Left hindlimb (tissue), 1 donor: ENCODE results near the gene CASP12.
"Not testable (repeated sequence)": the region's sequence is repeated elsewhere in the genome, so short reads cannot be mapped to it uniquely, and the experiment has no call there.

Source experiments
- DNase-seq: peaks from one replicate; pipeline ENCODE4 v3.0.0-alpha.2; 2018

Gene CASP12

DNA sequence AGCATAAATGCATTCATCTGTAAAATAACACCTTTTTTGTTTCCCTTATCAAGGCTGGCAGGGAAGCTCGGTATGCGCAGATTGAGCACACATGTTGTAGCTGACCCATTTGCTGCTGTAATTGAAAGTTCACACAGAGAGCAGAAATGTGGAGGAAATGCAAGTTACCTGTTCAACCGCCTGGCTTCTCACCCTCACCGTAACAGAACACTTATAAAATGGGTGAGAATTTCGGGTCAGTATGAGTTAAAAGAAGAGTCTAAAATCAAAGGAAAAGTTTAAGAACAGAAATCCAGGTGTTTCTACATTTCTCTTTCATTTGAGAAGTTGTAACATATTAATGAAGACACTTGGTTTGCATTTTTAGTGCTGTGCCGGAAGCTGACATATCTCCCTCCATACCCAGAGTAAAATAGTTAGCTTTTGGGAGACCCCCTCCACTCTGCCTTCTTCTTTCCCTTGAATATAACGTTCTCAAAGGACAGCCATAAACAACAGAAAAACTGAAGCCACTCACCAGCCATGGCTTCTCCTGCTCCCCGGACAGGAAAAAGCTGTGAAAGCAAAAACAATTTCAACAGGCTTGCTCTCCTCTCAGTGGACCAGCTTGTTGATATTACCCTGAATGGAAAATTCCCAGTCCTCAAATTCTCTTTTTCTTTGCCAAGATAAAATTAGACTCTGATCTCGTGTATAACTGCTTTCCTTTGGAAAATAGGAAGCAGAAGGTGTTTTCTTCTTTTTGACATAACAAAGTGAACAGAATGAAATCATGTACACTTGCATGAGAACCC lies at the start of gene CASP12:
CASP12 (minus strand) TSS at position 570 of the 794 bp plus-strand sequence.
- no peak for DNase-seq

DNA sequence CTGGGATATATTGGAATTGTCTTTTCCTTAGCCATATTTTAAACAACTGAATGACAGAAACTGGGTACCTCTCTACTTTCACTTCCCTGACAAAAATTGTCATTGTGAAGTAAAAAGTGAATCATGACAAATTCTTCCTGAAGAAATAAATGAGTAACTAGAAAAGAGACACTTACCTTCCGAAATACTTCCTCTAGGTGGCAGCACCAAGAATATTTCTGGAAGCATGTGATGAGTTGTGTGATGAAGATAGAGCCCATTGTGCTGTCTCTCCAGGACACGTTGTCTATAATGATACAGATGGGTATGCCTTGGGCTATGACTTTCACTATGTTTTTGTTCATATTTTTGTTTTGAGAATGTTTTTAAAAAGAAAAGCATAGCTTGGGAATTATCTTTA lies 48.6 kb upstream of the CASP12 start:
- DNase-seq, result no peak

DNA sequence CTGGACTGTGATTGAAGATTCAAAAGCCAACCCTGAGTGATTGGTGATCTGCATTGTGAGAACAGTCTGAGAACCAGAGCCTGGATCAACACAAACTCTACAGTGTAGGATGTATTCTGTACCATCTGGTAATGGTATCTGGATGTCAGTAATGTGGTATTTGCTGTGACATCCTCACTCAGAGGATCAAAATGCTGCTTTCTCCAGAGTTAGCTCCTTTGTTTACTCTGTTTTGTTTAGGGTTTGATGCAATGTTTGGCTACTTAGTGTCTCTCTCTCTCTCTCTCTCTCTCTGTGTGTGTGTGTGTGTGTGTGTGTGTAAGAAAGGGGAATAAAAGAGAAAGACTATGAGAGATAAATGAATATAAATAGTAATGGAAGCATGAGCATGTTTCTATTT lies 45.8 kb upstream of the CASP12 start:
- DNase-seq, result no peak

DNA sequence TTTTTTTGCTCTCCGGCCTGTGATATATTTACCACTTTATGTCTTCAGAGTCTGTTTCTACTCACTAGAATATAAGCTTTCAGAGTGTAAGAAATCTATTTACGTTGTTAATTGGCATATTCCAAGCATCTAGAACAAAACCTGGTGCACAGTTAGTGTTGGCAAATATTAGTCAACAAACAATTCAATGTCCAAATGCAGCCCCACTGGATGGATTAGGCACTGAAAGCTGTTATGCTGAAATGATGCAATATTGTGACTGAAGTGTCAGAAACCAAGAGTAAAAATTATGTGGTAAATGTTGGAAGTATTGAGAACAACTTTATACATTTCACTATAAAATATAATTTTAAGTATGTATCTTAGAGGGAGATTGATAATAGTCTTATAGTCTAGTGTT lies 45.3 kb upstream of the CASP12 start:
- DNase-seq, result no peak

DNA sequence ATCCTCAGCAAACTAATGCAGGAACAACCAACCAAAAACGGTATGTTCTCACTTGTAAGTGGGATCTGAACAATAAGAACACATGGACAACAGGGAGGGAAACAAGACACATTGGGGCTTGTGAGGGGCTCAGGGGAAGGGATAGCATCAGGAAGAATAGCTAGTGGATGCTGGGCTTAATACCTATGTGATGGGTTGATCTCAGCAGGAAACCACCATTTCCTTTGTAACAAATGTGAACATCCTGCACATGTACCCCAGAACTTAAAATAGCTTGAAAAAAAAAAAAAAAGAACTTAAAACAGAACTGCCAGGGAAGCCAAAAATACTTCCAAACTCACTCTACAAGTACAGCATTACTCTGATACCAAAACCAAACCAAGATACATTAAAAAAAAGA lies 36.3 kb upstream of the CASP12 start:
- no peak for DNase-seq

DNA sequence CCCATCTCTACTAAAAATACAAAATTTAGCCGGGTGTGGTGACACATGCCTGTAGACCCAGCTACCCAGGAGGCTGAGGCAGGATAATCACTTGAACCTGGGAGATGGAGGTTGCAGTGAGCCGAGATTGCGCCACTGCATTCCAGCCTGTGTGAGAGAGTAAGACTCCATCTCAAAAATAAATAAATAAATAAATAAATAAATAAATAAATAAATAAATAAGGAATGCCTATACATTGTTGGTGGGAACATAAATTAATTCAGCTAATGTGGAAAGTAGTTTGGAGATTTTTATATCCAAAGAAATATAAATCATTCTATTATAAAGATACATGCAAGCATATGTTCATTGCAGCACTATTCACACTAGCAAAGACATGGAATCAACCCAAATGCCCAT lies 35.8 kb upstream of the CASP12 start:
- not testable (repeated sequence) for DNase-seq

DNA sequence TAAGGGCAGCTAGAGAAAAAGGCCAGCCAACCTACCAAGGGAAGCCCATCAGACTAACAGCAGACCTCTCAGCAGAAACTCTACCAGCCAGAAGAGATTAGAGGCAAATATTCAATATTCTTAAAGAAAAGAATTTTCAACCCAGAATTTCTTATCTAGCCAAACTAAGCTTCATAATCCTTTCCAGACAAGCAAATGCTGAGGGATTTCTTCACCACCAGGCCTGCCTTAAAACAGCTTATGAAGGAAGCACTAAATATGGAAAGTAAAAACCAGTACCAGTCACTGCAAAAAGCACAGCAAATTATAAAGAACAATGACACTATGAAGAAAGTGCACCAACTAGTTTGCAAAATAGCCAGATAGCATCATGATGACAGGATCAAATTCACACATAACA lies 30.6 kb upstream of the CASP12 start:
- no peak for DNase-seq

DNA sequence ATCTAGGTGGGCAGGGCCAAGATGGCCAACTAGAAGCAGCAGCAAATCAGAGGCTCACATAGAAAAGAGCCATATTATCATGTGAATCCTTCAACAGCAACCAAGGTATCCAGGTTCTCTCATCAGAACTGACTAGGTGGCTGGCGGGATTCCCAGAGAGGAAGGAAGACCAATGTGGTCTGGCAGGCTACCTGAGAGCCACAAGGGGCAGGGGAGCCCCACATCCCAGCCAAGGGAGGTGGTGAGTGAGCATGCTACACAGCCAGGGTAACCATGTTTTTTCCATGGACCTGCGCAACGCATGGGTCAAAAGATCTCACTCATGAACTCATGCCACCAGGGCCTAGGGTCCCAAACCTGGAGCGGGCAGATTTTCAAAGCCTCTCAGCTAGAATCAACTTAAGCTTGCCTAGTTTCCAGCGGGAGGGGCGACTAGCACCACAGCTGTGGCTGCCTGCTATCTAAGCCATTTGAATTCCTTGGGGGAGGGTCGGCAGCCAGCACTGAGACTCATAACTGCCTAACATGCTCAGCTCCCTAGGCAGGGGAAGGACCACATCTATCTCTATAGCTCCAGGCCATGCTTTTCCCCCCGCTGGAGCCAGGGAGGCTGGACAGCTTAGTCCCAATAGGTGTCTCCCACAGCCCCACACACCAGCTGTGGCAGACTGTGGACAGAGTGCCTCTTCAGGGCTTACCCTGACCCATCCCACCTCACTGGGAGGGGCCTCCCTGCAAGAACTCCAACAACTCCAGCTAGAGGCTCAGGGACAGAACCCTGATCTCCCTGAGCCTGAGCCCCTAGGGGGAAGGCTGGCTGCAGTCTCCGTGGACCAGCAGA lies 28.7 kb upstream of the CASP12 start:
- no peak for DNase-seq

DNA sequence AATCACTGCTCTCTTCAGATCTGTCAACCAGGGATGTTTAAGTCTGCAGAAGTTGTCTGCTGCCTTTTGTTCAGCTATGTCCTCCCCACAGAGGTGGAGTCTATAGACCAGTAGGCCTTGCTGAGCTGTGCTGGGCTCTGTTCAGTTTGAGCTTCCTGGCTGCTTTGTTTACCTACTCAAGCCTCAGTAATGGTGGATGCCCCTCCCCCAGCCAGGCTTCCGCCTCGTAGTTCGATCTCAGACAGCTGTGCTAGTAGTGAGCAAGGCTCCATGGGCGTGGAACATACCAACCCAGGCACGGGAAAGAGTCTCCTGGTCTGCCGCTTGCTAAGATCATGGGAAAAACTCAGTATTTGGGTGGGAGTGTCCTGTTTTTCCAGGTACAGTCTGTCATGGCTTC lies 27.6 kb upstream of the CASP12 start:
- DNase-seq, result no peak

DNA sequence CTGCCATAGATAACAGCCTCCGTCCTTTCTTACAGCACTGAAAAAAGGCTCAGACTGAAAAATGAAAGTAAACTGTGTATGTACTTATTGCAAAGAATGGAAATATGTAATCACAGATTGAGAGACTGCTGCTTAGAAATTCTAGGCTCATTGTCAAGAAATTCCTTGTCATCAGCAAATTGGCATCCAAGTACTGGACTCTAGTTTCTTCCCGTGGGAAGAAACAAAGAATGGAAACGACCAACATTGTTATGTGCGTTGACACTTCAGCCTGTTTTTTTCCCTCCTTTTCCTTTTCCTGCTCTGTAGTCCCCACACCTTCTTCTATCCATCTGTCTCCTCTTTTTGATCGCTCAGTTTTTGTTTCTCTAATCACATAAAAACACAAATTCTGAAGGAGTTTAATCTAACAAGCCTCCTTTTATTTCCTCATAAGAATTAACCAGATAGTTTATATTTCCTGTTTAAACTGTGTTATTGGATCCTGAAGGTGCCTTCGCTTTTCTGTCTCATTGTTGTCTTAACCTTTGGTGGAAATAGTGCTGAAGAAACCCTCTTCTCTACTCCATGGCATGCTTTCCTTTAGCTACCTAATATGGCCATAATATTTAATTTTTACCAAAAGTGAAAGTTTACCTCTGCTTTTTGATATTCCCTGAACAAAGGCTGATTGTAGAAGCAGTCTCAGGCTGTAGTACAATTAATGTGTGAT lies 20.0 kb upstream of the CASP12 start:
- DNase-seq, result no peak

DNA sequence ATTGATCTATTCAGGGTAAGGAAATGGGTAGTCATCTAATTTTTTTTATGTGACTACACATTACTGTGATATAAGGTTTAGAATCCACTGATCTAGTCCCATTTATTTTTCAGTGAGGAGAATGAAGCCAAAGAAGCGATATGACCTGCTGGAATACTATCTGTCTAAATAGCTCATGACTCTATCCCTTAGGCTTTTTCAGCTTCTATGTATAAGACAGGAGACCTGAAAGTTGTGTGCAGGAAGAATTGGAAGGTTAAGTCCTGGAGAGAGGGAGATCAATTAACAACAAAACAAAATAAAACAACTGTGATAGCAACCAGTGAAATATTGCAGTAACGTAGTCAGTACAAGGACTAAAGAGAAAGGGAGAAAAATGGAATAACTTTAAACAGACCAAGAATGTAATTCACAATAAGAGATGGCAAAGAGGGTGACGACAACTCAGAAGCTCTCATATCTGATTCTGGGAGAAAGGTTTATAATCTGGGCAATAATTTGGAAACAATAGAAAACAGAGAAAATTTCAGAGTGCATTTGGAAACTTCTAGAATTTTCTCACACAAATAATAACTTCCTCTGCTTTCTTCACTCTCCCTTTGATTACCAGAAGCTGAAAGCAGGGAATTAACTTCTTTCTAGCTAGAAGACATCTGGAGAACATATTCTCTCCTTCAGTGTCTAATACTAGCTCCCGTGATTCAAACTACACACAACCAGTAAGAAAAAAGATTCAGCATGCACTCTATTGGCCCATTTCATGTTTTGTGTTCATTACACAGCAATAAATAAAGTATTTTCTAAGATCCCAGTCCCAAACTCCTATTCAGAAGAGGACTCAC lies 19.2 kb upstream of the CASP12 start:
- DNase-seq, result no peak

DNA sequence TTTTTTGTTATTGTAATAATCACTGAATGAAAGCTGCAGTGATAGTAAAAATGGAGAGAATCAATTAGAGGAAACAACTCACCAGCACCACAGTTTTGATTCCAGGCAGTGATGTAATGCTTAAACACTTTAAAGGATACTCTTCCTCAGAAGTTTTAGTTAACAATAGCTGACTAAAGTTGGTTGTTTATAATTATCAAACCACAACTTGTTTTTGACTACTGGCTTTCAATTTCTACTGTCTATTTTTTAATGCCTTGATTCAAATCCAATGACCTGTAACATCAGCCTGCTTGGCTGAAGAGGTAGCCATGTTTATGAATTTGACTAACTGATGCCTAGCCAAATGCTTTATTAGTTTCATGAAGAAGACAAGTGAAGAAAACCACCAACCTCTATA lies 18.2 kb upstream of the CASP12 start:
- no peak for DNase-seq

DNA sequence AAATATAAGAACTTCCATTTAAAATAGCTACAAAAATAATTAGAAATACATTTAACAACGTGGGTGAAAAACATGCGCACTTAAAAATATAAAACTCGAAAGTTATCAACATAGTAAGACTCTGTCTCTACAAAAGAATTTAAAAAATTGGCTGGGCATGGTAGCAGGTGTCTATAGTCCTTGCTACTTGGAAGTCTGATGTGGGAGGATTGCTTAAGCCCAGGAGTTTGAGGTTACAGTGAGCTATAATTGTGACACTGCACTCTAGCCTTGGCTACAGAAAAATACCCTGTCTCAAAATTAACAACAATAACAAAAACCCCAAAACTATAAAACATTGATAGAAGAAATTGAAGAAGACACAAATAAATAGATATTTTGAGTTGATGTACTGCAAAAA lies 13.8 kb upstream of the CASP12 start:
- DNase-seq, result no peak

DNA sequence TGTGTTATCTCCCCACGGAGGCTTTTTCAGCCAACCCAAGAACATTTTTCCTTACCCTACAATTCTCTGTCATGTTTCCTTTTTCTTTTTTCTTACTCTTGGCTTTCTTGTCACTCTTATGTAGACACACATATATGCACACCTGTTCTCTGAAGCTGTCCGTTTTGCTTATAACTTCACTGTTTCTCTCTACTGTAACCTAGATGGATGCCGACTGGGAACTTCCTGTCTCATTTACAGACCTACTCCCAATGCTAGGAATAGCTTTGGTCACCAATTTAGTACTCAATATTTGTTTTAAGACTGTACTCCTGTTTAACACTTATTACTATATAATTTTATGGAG lies 9.9 kb upstream of the CASP12 start:
- no peak for DNase-seq

DNA sequence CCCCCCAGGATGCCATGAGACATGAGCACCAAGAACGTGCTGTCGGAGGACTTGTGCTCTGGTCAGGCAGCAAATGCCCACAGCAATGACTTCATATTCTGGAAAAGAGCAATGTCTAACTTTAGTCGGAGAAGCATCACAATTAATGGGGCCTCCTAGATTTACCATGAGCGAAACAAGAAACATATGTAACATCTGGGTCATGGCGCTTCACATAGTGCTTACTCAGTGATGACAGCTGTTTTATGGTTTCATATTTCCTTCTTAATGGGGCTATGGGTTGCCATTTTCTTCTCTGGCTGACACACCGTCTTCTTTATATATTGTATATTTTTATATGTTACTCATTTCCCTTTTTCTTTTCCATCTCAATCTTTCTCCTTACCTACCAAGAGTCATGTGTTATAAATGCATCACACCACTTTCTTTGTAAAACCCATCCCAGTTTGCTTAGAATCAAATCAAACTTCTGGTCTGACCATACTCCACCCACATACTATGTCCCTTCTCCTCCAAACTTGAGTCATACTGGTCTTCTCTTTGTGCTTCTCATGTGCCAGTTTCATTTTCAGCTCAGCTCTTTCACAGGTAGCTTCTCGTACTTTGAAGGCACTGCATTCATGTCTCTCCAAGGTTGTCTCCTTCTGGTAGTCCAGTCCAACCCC lies 9.4 kb upstream of the CASP12 start:
- DNase-seq, result no peak

DNA sequence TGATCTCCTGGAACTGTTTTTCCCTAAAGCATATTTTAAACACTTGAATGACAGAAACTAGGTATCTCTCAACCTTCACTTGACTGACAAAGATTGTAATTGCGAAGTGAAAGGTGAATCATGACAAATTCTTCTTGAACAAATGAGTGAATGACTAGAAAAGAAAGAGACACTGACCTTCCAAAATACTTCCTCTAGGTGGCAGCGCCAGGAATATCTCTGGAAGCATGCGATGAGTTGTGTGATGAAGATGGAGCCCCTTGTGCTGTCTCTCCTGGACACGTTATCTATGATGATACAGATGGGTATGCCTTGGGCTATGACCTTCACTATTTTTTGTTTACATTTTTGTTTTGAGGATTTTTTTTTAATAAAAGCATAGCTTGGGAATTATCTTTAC lies 7.0 kb upstream of the CASP12 start:
- no peak for DNase-seq

DNA sequence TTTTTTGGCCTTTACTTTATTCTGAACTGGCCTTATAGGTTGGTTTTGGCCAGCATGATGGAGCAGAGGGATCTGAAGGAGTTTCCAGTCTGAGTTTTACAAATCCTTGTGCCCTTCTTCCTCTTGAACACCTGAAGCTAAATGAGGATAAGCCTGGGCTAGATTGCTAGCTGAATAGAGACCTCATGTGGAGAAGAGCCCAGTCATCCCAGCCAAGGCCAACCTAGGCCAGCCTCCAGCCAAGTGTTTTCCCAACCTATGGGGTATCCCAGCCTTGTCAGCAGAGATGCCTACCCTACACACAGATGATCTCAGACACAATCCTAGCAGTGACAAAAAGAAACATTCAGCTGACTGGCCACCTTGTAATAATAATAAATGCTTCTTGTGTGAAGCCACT lies 966 bp upstream of the CASP12 start:
- no peak for DNase-seq

DNA sequence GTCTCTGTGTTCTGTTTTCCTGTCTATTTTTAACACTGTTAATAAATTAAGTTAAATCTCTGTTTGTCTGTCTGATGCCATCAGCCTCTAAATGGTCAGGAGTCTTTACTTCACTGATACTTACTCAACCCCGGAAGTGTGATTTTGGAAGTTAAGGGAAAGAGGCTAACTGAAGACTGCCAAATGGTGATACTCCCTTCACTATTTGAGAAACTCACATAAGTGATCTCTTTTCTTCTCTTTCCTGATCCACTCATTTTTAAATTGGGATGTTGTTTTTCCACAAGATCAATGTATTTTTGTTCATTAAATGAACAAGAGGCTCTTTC lies 389 bp upstream of the CASP12 start:
- DNase-seq, result no peak

DNA sequence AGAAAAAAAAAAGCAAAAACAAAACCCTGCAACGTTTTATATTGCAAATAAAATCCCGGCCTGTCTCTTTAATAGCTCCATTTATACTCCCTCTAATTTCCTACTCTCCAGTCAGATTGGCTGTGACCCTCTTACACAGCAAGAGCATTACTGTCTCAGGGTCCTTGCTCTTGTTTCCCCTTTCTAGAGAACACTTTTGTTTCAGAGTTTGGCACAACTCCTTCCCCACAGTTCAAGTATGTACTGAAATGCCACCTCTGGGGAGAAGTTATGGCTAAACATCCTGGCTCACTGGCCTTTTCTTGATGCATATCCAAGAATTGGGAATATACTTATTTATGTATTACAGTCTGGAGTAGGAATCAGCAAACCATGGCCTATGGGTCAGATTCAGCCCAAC lies 2.6 kb downstream of the CASP12 start:
- no peak for DNase-seq

DNA sequence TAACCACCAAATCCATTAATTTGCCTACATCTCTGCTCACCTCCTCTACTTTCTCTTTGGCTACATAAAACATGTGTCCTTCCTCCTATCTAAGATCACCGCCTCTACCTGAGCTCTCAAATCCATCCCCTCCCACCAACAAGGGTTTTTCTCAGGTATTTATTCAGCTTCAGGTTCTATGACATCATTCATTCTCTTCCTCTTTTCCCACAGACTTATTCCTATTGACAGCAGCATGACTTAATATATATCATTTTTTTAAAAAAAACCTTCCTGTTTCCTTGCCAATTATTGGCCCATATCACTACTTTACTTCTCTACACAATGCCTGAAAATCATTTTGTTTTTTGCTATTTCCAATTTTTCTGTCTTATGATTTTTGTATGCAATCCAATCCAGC lies 4.4 kb downstream of the CASP12 start:
- DNase-seq, result no peak

DNA sequence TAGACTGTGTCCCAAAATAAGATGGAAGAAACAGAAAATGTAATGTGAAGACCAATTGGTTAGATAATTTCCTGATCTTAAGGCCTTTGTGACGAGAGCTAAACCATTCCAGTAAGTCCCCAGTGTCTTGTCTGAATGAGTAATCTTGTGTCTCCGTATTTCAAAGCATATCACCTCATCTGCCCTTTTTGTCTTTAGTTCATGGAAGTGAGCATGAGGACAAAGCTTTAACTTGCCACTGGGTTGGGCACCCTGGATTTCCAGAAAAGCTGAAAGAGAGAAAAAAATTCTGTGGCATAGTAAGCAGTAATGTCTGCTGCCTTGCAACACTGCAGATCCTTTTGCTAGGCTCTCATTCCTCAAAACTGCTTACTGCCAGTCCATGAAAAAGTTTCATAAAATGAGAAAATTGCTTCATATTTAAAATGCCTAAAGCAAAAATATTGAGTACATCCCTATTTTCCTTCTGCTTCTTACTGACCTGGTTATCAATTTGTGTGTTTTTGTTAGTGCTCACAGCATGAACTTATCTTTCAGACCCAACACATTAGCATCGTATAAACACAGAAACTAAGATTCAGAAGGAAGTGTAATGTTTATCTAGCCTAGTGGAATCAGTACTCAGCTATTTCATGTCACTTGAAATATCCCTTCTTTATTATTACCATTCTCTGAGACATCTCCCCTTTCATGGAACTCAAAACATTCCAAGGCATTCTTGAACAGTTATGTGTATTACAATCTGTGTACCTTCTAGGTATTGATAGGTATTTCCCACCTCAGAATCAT lies 5.3 kb downstream of the CASP12 start:
- no peak for DNase-seq

DNA sequence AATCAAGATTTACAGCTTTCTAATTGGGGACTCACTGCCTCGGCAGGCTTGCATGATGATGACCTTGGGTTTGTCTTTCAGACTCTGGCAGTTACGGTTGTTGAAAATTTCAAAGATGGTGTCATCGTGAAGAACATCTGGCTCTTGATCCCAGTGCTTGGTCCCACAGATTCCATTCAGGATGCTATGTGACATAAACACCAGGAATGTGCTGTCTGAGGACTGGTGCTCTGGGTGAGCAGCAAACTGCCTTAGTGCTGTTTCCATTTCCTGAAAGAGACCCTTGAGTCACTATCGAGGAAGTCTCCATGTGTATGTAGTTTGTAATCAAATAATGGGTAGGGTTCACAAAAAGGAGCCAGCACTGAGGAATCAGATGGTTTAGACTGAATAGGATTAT lies 7.1 kb downstream of the CASP12 start:
- DNase-seq, result no peak
